HCT116 (cell line): Measurements from ENCODE around the gene NTNG1. TPM values are rescaled to one million over a fixed set of nuclear protein-coding genes. Genes with fewer than 3 reads are reported as not detected.
"Not testable (repeated sequence)": the region's sequence is repeated elsewhere in the genome, so short reads cannot be mapped to it uniquely, and the experiment has no call there.

Experiments
- ATAC-seq: fragments of 200-7000 bp; cut with Tn5 transposase; 2 replicates; pipeline ENCODE4 v1.9.1; 2020; ENCODE audit warnings: mild to moderate bottlenecking, moderate library complexity
- BruUV-seq: library from RNA; stranded (reverse); fragments of 400-500 nt; replicated peaks from 2 replicates; lab custom pipeline; 2021; lab: Mats Ljungman, UMichigan
- CTCF ChIA-PET: fragments of 300-600 bp; sonication (Branson Sonifier 250); formaldehyde crosslinking; loops from one replicate; lab custom pipeline; 2021; ENCODE audit warnings: antibody characterized with exemption; lab: Charles Lee
- POLR2A ChIA-PET: fragments of 300-600, 350-600 bp; sonication (Branson Sonifier 250); formaldehyde crosslinking; loops from one replicate; lab custom pipeline; 2021; ENCODE audit warnings: antibody characterized with exemption; lab: Charles Lee
- RAD21 ChIA-PET, 2 experiments: fragments of 300-600 bp; sonication (Branson Sonifier 250); formaldehyde crosslinking; loops; one replicate each; lab custom pipeline; 2023; ENCODE audit warnings: low total read pairs in 2 of 2; ENCODE audit not compliant: uncharacterized antibody in 2 of 2, unreplicated experiment in 2 of 2, low non-redundant PET in 1 of 2; lab: Charles Lee
- DNase-seq: peaks from one replicate; pipeline ENCODE4 v3.0.0-alpha.2; 2010; ENCODE audit warnings: low read depth, low spot score
- H2AFZ ChIP-seq: fragments of 200-600 bp; shearing (Covaris generic), sonication (generic); 2 replicates; pipeline ENCODE4 v1.6.1; 2017; ENCODE audit warnings: low read depth, mixed run types, mixed read lengths, antibody characterized with exemption, low read length; ENCODE audit not compliant: poor library complexity, severe bottlenecking
- H3K27ac ChIP-seq: 2 replicates; pipeline ENCODE4 v1.5.1; 2012; ENCODE audit warnings: low read depth, low read length
- H3K27me3 ChIP-seq: fragments of 200-600 bp; sonication (generic); 2 replicates; pipeline ENCODE4 v1.6.1; 2016; ENCODE audit warnings: mixed run types, low read length, mixed read lengths; ENCODE audit not compliant: insufficient read depth
- H3K36me3 ChIP-seq, 2 experiments: fragments of 200-500 bp in 1 of 2; fragments of 200-600 bp in 1 of 2; sonication (Bioruptor generic) in 1 of 2; sonication (generic) in 1 of 2; 2 replicates each; pipeline versions ENCODE4 v1.5.1 to v1.6.1; 2014 to 2016; ENCODE audit warnings: low read length in 2 of 2, inconsistent platforms in 1 of 2, mixed read lengths in 1 of 2, mixed run types in 1 of 2; ENCODE audit not compliant: insufficient read depth in 2 of 2, control insufficient read depth in 1 of 2
- H3K4me1 ChIP-seq, 2 experiments: fragments of 200-600 bp in 1 of 2; sonication (generic) in 1 of 2; 2 replicates each; pipeline versions ENCODE4 v1.5.1 to v1.6.1; 2012 to 2017; ENCODE audit warnings: low read length in 2 of 2, inconsistent platforms in 1 of 2, mild to moderate bottlenecking in 1 of 2, mixed read lengths in 1 of 2, mixed run types in 1 of 2, moderate library complexity in 1 of 2; ENCODE audit not compliant: insufficient read depth in 2 of 2, control insufficient read depth in 1 of 2
- H3K4me2 ChIP-seq: fragments of 200-600 bp; sonication (generic); 2 replicates; pipeline ENCODE4 v1.6.1; 2017; ENCODE audit warnings: mixed run types, low read length, mixed read lengths
- H3K4me3 ChIP-seq, 2 experiments: fragments of 200-600 bp in 1 of 2; sonication (generic) in 1 of 2; replicated peaks in 1 of 2; 2 replicates each; pipeline ENCODE4 v1.5.1; 2011 to 2016; ENCODE audit warnings: low read length in 2 of 2, control low read depth in 1 of 2, low read depth in 1 of 2, mild to moderate bottlenecking in 1 of 2, mixed read lengths in 1 of 2, mixed run types in 1 of 2
- H3K79me2 ChIP-seq: fragments of 200-600 bp; sonication (generic); 2 replicates; pipeline ENCODE4 v1.6.1; 2017; ENCODE audit warnings: mild to moderate bottlenecking, mixed run types, low read length, moderate library complexity, mixed read lengths; ENCODE audit not compliant: insufficient read depth
- H3K9ac ChIP-seq: fragments of 200-600 bp; sonication (generic); 2 replicates; pipeline ENCODE4 v1.6.1; 2016; ENCODE audit warnings: low read length, mixed read lengths
- H3K9me2 ChIP-seq: fragments of 200-600 bp; sonication (generic), shearing (Covaris generic); 2 replicates; pipeline ENCODE4 v1.6.1; 2017; ENCODE audit warnings: mixed run types, mild to moderate bottlenecking, moderate library complexity; ENCODE audit not compliant: insufficient read depth
- H3K9me3 ChIP-seq, 2 experiments: fragments of 200-500 bp in 1 of 2; fragments of 200-600 bp in 1 of 2; sonication (Bioruptor generic) in 1 of 2; sonication (generic) in 1 of 2; 2 replicates each; pipeline ENCODE4 v1.6.1; 2014 to 2017; ENCODE audit warnings: low read length in 2 of 2, mixed read lengths in 2 of 2, inconsistent platforms in 1 of 2, low read depth in 1 of 2, mild to moderate bottlenecking in 1 of 2, mixed run types in 1 of 2, moderate library complexity in 1 of 2; ENCODE audit not compliant: control insufficient read depth in 1 of 2, insufficient read depth in 1 of 2
- H4K20me1 ChIP-seq: fragments of 200-600 bp; sonication (generic), shearing (Covaris generic); 2 replicates; pipeline ENCODE4 v1.6.1; 2017; ENCODE audit warnings: mixed run types, mild to moderate bottlenecking, moderate library complexity; ENCODE audit not compliant: insufficient read depth
- CBX3 ChIP-seq: IDR thresholded peaks from 2 replicates; pipeline ENCODE4 v1.6.1; 2012; ENCODE audit warnings: low read depth
- ELF1 ChIP-seq: IDR thresholded peaks from 2 replicates; pipeline ENCODE4 v1.6.1; 2012; ENCODE audit warnings: low read depth, borderline replicate concordance
- EZH2 ChIP-seq: fragments of 200-600 bp; sonication (generic); IDR thresholded peaks from 2 replicates; pipeline ENCODE4 v1.6.1; 2017; ENCODE audit warnings: antibody characterized with exemption, mixed run types
- EZH2phosphoT487 ChIP-seq: fragments of 200-600 bp; IDR thresholded peaks from 2 replicates; pipeline ENCODE4 v1.6.1; 2018; ENCODE audit warnings: antibody characterized with exemption, borderline replicate concordance
- FOSL1 ChIP-seq: IDR thresholded peaks from 2 replicates; pipeline ENCODE4 v1.6.1; 2012; ENCODE audit warnings: low read depth
- JUND ChIP-seq: IDR thresholded peaks from 2 replicates; pipeline ENCODE4 v1.6.1; 2012
- POLR2A ChIP-seq: IDR thresholded peaks from 2 replicates; pipeline ENCODE4 v1.7.0; 2011; ENCODE audit warnings: borderline replicate concordance; ENCODE audit not compliant: insufficient read depth, insufficient read length; ENCODE audit errors: extremely low read depth
- POLR2AphosphoS5 ChIP-seq: IDR thresholded peaks from 2 replicates; pipeline ENCODE4 v1.6.1; 2011; ENCODE audit warnings: mild to moderate bottlenecking, low read depth, low read length, moderate library complexity
- REST ChIP-seq: IDR thresholded peaks from 2 replicates; pipeline ENCODE4 v1.6.1; 2012; ENCODE audit warnings: low read depth
- SP1 ChIP-seq: IDR thresholded peaks from 2 replicates; pipeline ENCODE4 v1.6.1; 2012; ENCODE audit warnings: low read depth
- TCF7L2 ChIP-seq: IDR thresholded peaks from 2 replicates; pipeline ENCODE4 v1.7.0; 2011; ENCODE audit warnings: borderline replicate concordance, inconsistent platforms; ENCODE audit not compliant: insufficient read depth, insufficient read length; ENCODE audit errors: extremely low read depth
- YY1 ChIP-seq: IDR thresholded peaks from 2 replicates; pipeline ENCODE4 v1.6.1; 2011; ENCODE audit warnings: low read length, low read depth, moderate library complexity, mild to moderate bottlenecking; ENCODE audit not compliant: insufficient replicate concordance; ENCODE audit errors: extremely low read depth
- ZBTB33 ChIP-seq: IDR thresholded peaks from 2 replicates; pipeline ENCODE4 v1.6.1; 2011; ENCODE audit warnings: mild to moderate bottlenecking, low read length, moderate library complexity; ENCODE audit not compliant: insufficient replicate concordance; ENCODE audit errors: extremely low read depth
- ZNF274 ChIP-seq: fragments of 200-500 bp; sonication (Bioruptor generic); IDR thresholded peaks from 2 replicates; pipeline ENCODE4 v1.6.1; 2014; ENCODE audit warnings: mild to moderate bottlenecking, low read depth, low read length, inconsistent platforms
- intact Hi-C: fragments of 100-400 bp; cut with micrococcal nuclease; formaldehyde crosslinking; loops from 2 replicates; pipeline ENCODE4 v1.10.0; 2022
- total RNA-seq: library from RNA; stranded (reverse); gene quantifications from one replicate; pipeline ENCODE4 v1.2.1, GENCODE V29; 2021; ENCODE audit not compliant: unreplicated experiment

The NTNG1 gene
- total RNA-seq, 1 experiment from 2014 or later = not detected

- no peak for TF ChIP-seq YY1
- no peak for TF ChIP-seq POLR2AphosphoS5
These were observed 49.4 kb upstream of the NTNG1 start (continued) for GRCh38 chr1:107091418-107091817.

GRCh38 chr1:107093395-107093794 lies 47.4 kb upstream of the NTNG1 start:
- H2AFZ ChIP-seq, H3K79me2 ChIP-seq, H3K4me1 ChIP-seq, H3K9me3 ChIP-seq, ATAC-seq, RAD21 ChIA-PET, H3K9ac ChIP-seq, H4K20me1 ChIP-seq, H3K27ac ChIP-seq, CTCF ChIA-PET, H3K9me2 ChIP-seq, H3K4me3 ChIP-seq, H3K27me3 ChIP-seq, H3K36me3 ChIP-seq, H3K4me2 ChIP-seq, POLR2A ChIA-PET, DNase-seq, intact Hi-C loops, BruUV-seq: not testable (repeated sequence)

GRCh38 chr1:107095647-107096046 lies 45.2 kb upstream of the NTNG1 start:
- no peaks in the 10 kb centered on the region for H3K27me3 ChIP-seq
- TF ChIP-seq YY1 (no peak), ZNF274 (no peak), ELF1 (no peak), FOSL1 (no peak), CBX3 (no peak), REST (no peak), POLR2AphosphoS5 (no peak), POLR2A (no peak), SP1 (no peak), TCF7L2 (no peak), EZH2phosphoT487 (no peak), JUND (no peak), ZBTB33 (no peak), EZH2 (no peak)

More at GRCh38 chr1:107095647-107096046, 45.2 kb upstream of the NTNG1 start:
- Histone ChIP-seq H3K79me2 (no peaks in the 10 kb centered on the region), H3K4me2 (no peak overlapping the region), H3K9me3 (no peaks in the 10 kb centered on the region), H3K36me3 (no peaks in the 10 kb centered on the region), H3K27ac (no peak overlapping the region), H4K20me1 (no peaks in the 10 kb centered on the region), H3K4me3 (no peak overlapping the region), H3K9ac (no peak overlapping the region), H3K9me2 (no peaks in the 10 kb centered on the region), H3K4me1 (no peaks in the 10 kb centered on the region), H2AFZ (no peak overlapping the region)
- ATAC-seq = no peak
- intact Hi-C loops = no loop called here
- RAD21 ChIA-PET = no interaction called here
- POLR2A ChIA-PET = no interaction called here
- BruUV-seq = no TSS peak
- CTCF ChIA-PET = no interaction called here
- DNase-seq = no peak
